H1 (cell line): ENCODE results near the gene IST1.

Experiments used
- CTCF ChIP-seq, 3 experiments: IDR thresholded peaks; 1 replicate in 2 of 3; 2 replicates in 1 of 3; pipeline versions ENCODE4 v1.5.1 to v1.6.1; 2011; ENCODE audit warnings: low read length in 3 of 3, mild to moderate bottlenecking in 3 of 3, inconsistent platforms in 2 of 3, low read depth in 1 of 3, moderate library complexity in 1 of 3; ENCODE audit not compliant: insufficient read depth in 1 of 3; ENCODE audit errors: control extremely low read depth in 1 of 3
- GABPA ChIP-seq: IDR thresholded peaks from 2 replicates; pipeline ENCODE4 v1.6.1; 2011; ENCODE audit warnings: mild to moderate bottlenecking, low read length, moderate library complexity, borderline replicate concordance; ENCODE audit not compliant: insufficient read depth
- KDM5A ChIP-seq: fragments of 200-600 bp; IDR thresholded peaks from 2 replicates; pipeline ENCODE4 v1.7.1; 2012; ENCODE audit warnings: mild to moderate bottlenecking, low read length, inconsistent platforms, mixed read lengths
- MAX ChIP-seq: IDR thresholded peaks from 2 replicates; pipeline ENCODE4 v1.6.1; 2012; ENCODE audit warnings: inconsistent platforms
- NANOG ChIP-seq: IDR thresholded peaks from 2 replicates; pipeline ENCODE4 v1.6.1; 2011; ENCODE audit warnings: low read length, low read depth, mild to moderate bottlenecking, inconsistent platforms; ENCODE audit not compliant: insufficient read depth, poor library complexity, severe bottlenecking
- POLR2A ChIP-seq, 2 experiments: IDR thresholded peaks; 1 replicate in 1 of 2; 2 replicates in 1 of 2; pipeline ENCODE4 v1.6.1; 2011; ENCODE audit warnings: low read depth in 2 of 2, low read length in 2 of 2, mild to moderate bottlenecking in 2 of 2; ENCODE audit errors: control extremely low read depth in 1 of 2
- TF ChIP-seq, protein P1 (sequence below): IDR thresholded peaks from 2 replicates; pipeline ENCODE4 v1.6.1; 2011; ENCODE audit warnings: low read length, improper control_type of control experiment

DNA sequence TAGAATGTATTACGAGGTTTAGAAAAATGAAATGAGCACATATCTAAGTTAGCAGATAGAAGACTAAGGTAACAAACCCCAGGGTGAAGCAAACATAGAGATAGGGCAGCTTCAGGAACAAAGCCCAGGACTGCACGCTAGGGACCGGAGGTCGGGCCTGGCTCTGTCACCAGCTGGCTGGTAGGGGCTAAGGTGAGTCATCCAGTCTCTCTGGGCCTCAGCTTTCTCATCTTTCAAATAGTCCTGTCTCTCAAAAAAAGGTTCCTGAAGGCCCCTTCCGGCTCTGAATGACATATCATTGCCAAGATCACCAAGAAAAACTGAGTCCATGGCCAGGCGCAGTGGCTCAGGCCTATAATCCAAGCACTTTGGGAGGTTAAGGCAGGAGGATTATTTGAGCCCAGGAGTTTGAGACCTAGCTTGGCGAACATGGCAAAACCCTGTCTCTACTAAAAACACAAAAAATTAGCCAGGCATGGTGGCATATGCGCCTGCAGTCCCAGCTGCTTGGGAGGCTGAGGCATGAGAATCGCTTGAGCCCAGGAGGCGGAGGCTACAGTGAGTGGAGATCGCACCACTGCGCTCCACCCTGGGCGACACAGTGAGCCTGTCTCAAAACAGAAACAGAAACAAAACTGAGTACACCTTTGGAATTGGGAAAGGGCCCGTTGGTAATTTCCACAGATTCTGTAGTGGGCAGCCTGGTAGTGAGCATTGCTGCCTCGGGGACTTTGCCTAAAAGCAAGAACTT lies 78.9 kb downstream of the IST1 start:
- TF ChIP-seq NANOG (no peak), POLR2A (IDR thresholded peaks at IDR 0.05; ENCODE audit: control extremely low read depth in 1 of 2, low read depth in 2 of 2, low read length in 2 of 2) (no peak), MAX (no peak), CTCF (IDR thresholded peaks at IDR 0.05; ENCODE audit: control extremely low read depth in 1 of 3, insufficient read depth in 1 of 3, low read depth in 1 of 3, low read length in 3 of 3) (no peak), GABPA (no peak), KDM5A (no peak)
- TF ChIP-seq, protein P1, sequence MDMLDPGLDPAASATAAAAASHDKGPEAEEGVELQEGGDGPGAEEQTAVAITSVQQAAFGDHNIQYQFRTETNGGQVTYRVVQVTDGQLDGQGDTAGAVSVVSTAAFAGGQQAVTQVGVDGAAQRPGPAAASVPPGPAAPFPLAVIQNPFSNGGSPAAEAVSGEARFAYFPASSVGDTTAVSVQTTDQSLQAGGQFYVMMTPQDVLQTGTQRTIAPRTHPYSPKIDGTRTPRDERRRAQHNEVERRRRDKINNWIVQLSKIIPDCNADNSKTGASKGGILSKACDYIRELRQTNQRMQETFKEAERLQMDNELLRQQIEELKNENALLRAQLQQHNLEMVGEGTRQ, result no peak
